HepG2 (cell line): Measurements from ENCODE around the gene ZNF541. TPM values are rescaled to one million over a fixed set of nuclear protein-coding genes. Genes with fewer than 3 reads are reported as not detected.

ENCODE experiments used
- polyA plus RNA-seq, 8 experiments: library from polyadenylated mRNA; depleted of rRNA in 3 of 8; stranded (reverse) in 7 of 8; unstranded in 1 of 8; fragments of >200 nt; fragmentation: Illumina TruSeq in 4 of 8; extraction: Trizol in 4 of 8; gene quantifications; 2 replicates each; pipeline versions ENCODE4 v1.2.1 to v1.2.3, GENCODE V29; 2011 to 2016; ENCODE audit warnings: low read depth in 4 of 8, missing spikeins in 1 of 8, mixed read lengths in 1 of 8; ENCODE audit not compliant: insufficient read depth in 1 of 8
- small RNA-seq, 3 experiments: library from RNA; depleted of rRNA; stranded (forward); fragments of <200 nt; gene quantifications; one replicate each; pipeline ENCODE3, GENCODE V24; 2012; ENCODE audit warnings: low read depth in 2 of 3, low replicate concordance in 1 of 3; ENCODE audit not compliant: insufficient read length in 3 of 3, insufficient read depth in 2 of 3
- total RNA-seq, 5 experiments: library from RNA; depleted of rRNA; stranded (reverse); fragments of >200 nt; fragmentation: Illumina TruSeq; extraction: Trizol; gene quantifications; 2 replicates each; pipeline ENCODE4 v1.2.3, GENCODE V29; 2016; ENCODE audit warnings: low read depth in 1 of 5

Gene ZNF541
- total and polyA plus RNA-seq, 2 of the 13 experiments (the other 11 are each of a cell fraction or from before 2014, with no cell fraction given) = 0.03 to 0.04 TPM

Small RNA genes lying within 50 kb of the gene (small RNA-seq; reads per million reads assigned to genes)
- 0 reads per million in 3 experiments for gene RN7SL322P

Other genes with a start within 250 kb of the ZNF541 start
- 0.09 TPM in 1 of 2 replicates, not detected in the other for gene C5AR2, start 241.0 kb downstream of the ZNF541 start, total RNA-seq (2016; rRNA removed; fragmentation: Illumina TruSeq; extraction: Trizol)
- gene C5AR2, start 241.0 kb downstream of the ZNF541 start, polyA plus RNA-seq (2011; rRNA removed) = 0.24 and 0.26 TPM in 2 replicates
- 8.0 and 12.0 TPM in 2 replicates for gene DHX34, start 223.8 kb downstream of the ZNF541 start, total RNA-seq (2016; rRNA removed; fragmentation: Illumina TruSeq; extraction: Trizol)
- gene DHX34, start 223.8 kb downstream of the ZNF541 start, polyA plus RNA-seq (2011; rRNA removed) = 9.2 and 12.5 TPM in 2 replicates
- gene MEIS3, start 153.6 kb downstream of the ZNF541 start, total RNA-seq (2016; rRNA removed; fragmentation: Illumina TruSeq; extraction: Trizol) = 0.09 and 1.2 TPM in 2 replicates
- gene MEIS3, start 153.6 kb downstream of the ZNF541 start, polyA plus RNA-seq (2011; rRNA removed) = 0.70 and 0.94 TPM in 2 replicates
- 0.02 TPM in 1 of 2 replicates, not detected in the other for gene SLC8A2, start 101.3 kb downstream of the ZNF541 start, total RNA-seq (2016; rRNA removed; fragmentation: Illumina TruSeq; extraction: Trizol)
- gene SLC8A2, start 101.3 kb downstream of the ZNF541 start, polyA plus RNA-seq (2011; rRNA removed) = 0.09 TPM in 1 of 2 replicates, not detected in the other
- 8.4 and 9.1 TPM in 2 replicates for gene KPTN, start 88.9 kb downstream of the ZNF541 start, total RNA-seq (2016; rRNA removed; fragmentation: Illumina TruSeq; extraction: Trizol)
- 13.3 and 17.6 TPM in 2 replicates for gene KPTN, start 88.9 kb downstream of the ZNF541 start, polyA plus RNA-seq (2011; rRNA removed)
- gene NAPA, start 58.1 kb downstream of the ZNF541 start, total RNA-seq (2016; rRNA removed; fragmentation: Illumina TruSeq; extraction: Trizol) = 32.6 and 36.5 TPM in 2 replicates
- 65.9 and 74.4 TPM in 2 replicates for gene NAPA, start 58.1 kb downstream of the ZNF541 start, polyA plus RNA-seq (2011; rRNA removed)
- gene BICRA, start 36.0 kb upstream of the ZNF541 start, total RNA-seq (2016; rRNA removed; fragmentation: Illumina TruSeq; extraction: Trizol) = 0.71 and 1.6 TPM in 2 replicates
- 0.55 and 0.56 TPM in 2 replicates for gene BICRA, start 36.0 kb upstream of the ZNF541 start, polyA plus RNA-seq (2011; rRNA removed)
- gene EHD2, start 140.3 kb upstream of the ZNF541 start, total RNA-seq (2016; rRNA removed; fragmentation: Illumina TruSeq; extraction: Trizol) = 0.08 and 0.09 TPM in 2 replicates
- gene EHD2, start 140.3 kb upstream of the ZNF541 start, polyA plus RNA-seq (2011; rRNA removed) = 0.28 and 0.33 TPM in 2 replicates
- gene NOP53, start 172.4 kb upstream of the ZNF541 start, total RNA-seq (2016; rRNA removed; fragmentation: Illumina TruSeq; extraction: Trizol) = 44.2 and 53.9 TPM in 2 replicates
- 137 and 141 TPM in 2 replicates for gene NOP53, start 172.4 kb upstream of the ZNF541 start, polyA plus RNA-seq (2011; rRNA removed)
- 57.0 and 64.7 TPM in 2 replicates for gene SELENOW, start 205.6 kb upstream of the ZNF541 start, total RNA-seq (2016; rRNA removed; fragmentation: Illumina TruSeq; extraction: Trizol)
- 50.3 and 55.8 TPM in 2 replicates for gene SELENOW, start 205.6 kb upstream of the ZNF541 start, polyA plus RNA-seq (2011; rRNA removed)
- not detected in 2 replicates for gene TPRX1, start 231.4 kb upstream of the ZNF541 start, total RNA-seq (2016; rRNA removed; fragmentation: Illumina TruSeq; extraction: Trizol)
- not detected in 2 replicates for gene TPRX1, start 231.4 kb upstream of the ZNF541 start, polyA plus RNA-seq (2011; rRNA removed)
- gene CRX, start 248.8 kb upstream of the ZNF541 start, total RNA-seq (2016; rRNA removed; fragmentation: Illumina TruSeq; extraction: Trizol) = not detected in 2 replicates
- not detected in 2 replicates for gene CRX, start 248.8 kb upstream of the ZNF541 start, polyA plus RNA-seq (2011; rRNA removed)